ENCODE results near the gene MAML2.

- TF ChIP-seq CTCF (IDR thresholded peaks at IDR 0.05; ENCODE audit: control extremely low read depth in 1 of 3, insufficient read depth in 1 of 3, low read depth in 1 of 3, low read length in 3 of 3) (no peak), EP300 (IDR thresholded peaks at IDR 0.05; ENCODE audit: borderline replicate concordance in 1 of 2, low read depth in 2 of 2, low read length in 2 of 2) (no peak), SAP30 (IDR thresholded peaks at IDR 0.05; ENCODE audit: insufficient read depth, insufficient replicate concordance, low read length) (no peak), POLR2AphosphoS5 (IDR thresholded peaks at IDR 0.05; ENCODE audit: low read depth, low read length) (no peak), TBP (IDR thresholded peaks at IDR 0.05; ENCODE audit: low read depth, low read length) (no peak), KDM4A (IDR thresholded peaks at IDR 0.05; ENCODE audit: low read depth, low read length, severe bottlenecking) (no peak), RAD21 (IDR thresholded peaks at IDR 0.05 in 1 of 2, conservative IDR thresholded peaks at IDR 0.05 in 1 of 2; ENCODE audit: low read depth in 2 of 2, low read length in 2 of 2) (no peak), HDAC2 (IDR thresholded peaks at IDR 0.05; ENCODE audit: borderline replicate concordance in 1 of 2, low read depth in 2 of 2, low read length in 2 of 2) (no peak), CEBPB (IDR thresholded peaks at IDR 0.05; ENCODE audit: low read depth, low read length) (no peak), SUZ12 (IDR thresholded peaks at IDR 0.05; ENCODE audit: low read length) (no peak)
Measured at GRCh38 chr11:96167203-96167758, 175.7 kb downstream of the MAML2 start.
